Myocyte (in vitro differentiated cells): ENCODE results near the gene SLC9A9. TPM values are rescaled to one million over a fixed set of nuclear protein-coding genes. Genes with fewer than 3 reads are reported as not detected.
"Not testable (repeated sequence)": the region's sequence is repeated elsewhere in the genome, so short reads cannot be mapped to it uniquely, and the experiment has no call there.

Experiments
- DNase-seq: peaks from one replicate; pipeline ENCODE4 v3.0.0-alpha.2; 2012; ENCODE audit warnings: low read depth
- total RNA-seq: library from RNA; depleted of rRNA; stranded (reverse); fragments of >200 nt; gene quantifications from 2 replicates; pipeline ENCODE4 v1.2.3, GENCODE V29; 2014

The SLC9A9 gene
- total RNA-seq, 1 donor from 2014 or later, result 7.4 TPM

DNA sequence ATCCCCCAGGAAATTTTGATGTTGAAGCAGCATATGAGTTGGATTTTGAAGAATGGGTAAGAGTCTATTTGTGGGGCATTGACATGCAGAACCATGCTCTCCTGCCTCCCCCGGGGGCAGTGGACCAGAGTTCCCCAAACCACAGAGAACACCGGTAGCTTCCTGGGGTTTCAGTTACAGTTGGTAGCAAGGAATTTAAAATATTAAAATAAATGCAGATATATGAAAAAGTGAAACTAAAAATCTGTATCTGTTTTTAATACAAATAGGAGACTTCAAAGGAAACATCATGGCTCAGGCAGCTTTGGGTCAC lies 37.4 kb downstream of the SLC9A9 start:
- no peak for DNase-seq

DNA sequence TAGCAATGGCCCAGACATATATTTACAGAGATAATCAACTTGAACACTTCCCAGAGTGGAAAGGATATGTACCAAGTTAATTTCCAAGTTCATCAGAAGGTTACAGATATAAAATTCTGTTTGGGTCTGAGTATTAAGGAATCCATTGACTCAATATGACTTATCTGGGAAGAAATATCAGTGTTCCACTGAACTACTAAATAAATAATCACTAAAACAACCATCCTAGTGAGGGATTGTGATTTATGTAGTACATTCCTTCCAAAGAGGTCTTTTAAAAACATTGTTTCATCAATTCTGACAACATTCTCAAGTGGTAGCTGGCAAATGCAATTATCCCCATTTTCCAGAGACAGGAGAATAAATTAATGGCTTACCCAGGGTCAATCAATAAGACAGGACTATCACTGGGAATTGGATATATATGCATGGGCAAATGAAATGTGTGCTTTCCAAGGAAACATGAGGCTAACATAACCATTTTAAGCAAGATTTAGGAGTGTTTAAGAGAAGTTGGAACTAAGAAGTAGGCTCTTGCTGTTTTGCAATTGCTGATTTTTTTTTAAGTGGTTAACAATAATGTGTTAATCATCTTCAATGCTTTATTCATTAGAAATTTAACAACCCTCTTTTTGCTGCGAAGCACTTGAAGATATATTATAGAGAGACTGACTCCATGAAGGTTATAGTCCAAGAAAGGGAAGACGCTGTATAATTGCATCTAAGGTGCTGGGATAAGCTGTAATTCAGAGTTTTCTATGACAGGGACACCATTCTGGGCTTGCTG lies 37.9 kb downstream of the SLC9A9 start:
- DNase-seq, result no peak

- DNase-seq, result no peak
Observed at GRCh38 chr3:143809121-143809621, 39.1 kb downstream of the SLC9A9 start.

DNA sequence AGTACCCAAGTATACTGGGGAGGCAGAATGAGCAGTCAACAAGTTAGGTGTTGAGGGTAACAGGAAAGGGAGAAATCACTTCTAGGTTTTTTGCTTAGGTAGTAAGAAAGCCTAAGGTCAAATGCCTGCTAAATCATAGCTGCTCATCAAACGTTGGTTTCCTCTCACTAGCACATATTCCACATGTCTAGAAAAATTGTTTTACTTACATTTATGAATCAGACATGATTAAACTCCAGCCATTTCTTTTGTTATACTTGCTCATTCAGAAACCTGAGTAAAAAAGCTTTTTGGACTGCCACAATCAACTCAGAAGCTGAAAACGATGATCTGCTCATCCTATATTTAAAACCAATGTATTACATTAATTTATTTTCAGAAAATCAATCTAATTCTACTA lies 40.2 kb downstream of the SLC9A9 start:
- no peak for DNase-seq

DNA sequence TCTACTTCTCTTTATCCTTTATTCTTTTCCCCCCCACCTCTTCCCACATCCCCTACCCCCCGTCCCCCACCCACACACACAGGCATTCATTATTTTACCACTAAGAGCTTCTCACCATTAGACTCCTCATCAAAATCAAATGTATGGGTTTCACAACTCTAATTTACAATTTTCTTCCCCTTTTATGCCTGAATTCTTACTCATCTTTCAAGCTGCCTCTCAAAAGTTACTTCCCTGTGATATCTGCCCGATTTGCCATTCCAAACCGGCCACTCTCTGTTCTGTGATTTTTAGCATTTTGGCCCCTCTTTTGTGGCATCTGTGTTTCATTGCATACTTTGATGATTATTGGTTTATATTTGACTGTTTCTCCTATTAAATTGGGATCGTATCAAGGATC lies 42.2 kb downstream of the SLC9A9 start:
- no peak for DNase-seq

- not testable (repeated sequence) for DNase-seq
Observed at GRCh38 chr3:143805476-143805875, 42.8 kb downstream of the SLC9A9 start.

- peak; percentile 83 for DNase-seq
Observed at GRCh38 chr3:143801046-143801445, 47.2 kb downstream of the SLC9A9 start.

DNA sequence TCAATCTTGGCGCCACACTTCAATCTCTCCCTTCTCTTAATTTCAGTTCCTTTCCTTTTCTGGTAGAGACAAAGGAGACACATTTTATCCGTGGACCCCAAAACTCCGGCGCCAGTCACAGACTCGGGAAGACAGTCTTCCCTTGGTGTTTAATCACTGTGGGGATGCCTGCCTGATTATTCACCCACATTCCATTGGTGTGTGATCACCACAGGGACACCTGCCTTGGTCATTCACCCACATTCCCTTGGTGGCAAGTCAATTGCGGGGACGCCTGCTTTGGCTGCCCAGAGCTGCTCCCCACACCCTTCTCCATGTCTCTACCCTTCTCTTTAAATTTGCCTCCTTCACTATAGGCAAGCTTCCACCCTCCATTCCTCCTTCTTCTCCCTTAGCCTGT lies 50.1 kb downstream of the SLC9A9 start:
- DNase-seq, result peak; percentile 82

DNA sequence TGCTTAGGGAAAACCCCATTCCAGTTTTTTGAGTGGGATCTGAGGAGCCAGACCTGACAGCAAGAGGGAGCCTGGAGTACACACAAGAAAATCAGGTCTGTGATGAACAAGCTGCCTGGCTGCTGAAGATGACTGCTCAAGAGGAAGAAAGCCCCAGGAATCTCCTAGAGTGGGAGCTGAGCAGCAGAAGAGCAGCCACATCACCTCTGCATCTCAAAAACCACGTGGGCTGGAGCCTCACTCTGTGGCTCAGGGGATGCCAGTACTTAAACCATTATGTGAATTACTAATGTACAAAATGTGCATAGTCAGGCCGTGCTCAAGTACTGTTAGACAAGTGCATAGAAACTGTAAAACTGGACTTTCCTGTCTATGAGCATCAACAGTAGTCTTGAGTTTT lies 52.4 kb downstream of the SLC9A9 start:
- DNase-seq, result peak; percentile 35

DNA sequence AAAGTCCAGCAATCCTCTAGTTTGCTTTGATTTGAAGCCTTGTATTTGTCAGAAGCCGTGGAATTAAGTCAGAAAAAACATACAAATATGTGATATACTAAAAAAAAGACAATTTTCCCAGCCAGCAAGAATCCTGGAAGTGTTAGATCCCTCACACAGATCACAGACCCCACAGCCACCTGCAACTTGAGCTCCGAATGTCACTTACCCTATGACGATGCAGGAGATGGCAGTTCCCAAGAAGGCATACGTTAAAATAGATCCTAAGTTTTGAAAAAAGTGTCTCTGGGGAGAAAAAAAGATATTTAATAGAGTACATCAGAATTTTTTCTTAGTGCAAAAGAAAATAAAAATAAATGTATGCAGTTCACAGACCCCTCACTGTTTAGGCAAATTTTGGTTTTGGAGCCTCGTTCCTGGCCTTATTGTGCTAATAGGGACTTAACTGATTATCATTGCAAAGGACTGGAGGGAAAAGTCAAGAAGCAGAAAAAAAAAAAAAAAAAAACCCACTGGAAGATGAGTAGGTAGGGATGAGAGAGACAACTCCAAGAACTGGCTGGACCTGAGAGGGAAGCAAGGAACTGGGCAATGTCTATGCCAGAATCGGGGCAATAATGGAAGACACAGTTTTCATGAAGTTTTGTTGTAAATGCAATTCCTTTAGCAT lies 53.3 kb downstream of the SLC9A9 start:
- DNase-seq, result no peak

- DNase-seq, result peak; percentile 79
Observed at GRCh38 chr3:143793971-143794370, 54.3 kb downstream of the SLC9A9 start.

DNA sequence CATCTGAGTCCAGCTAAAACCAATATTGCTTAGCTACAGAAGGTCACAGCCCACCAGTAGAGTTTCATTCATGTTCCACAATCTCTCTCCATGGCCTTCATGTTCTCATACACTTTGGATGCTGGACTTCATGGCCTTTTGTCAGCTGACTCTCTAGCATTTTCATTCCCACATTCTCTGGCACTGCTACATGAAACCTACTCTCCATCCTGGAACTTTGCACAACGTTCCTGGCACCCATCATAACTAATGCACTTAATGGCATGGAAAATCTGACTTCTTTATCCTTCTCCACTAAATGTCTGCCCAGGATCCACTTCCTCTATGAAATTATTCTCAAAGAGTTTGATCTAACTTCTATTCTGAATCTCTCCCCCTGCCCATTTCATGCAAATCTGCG lies 56.9 kb downstream of the SLC9A9 start:
- no peak for DNase-seq

DNA sequence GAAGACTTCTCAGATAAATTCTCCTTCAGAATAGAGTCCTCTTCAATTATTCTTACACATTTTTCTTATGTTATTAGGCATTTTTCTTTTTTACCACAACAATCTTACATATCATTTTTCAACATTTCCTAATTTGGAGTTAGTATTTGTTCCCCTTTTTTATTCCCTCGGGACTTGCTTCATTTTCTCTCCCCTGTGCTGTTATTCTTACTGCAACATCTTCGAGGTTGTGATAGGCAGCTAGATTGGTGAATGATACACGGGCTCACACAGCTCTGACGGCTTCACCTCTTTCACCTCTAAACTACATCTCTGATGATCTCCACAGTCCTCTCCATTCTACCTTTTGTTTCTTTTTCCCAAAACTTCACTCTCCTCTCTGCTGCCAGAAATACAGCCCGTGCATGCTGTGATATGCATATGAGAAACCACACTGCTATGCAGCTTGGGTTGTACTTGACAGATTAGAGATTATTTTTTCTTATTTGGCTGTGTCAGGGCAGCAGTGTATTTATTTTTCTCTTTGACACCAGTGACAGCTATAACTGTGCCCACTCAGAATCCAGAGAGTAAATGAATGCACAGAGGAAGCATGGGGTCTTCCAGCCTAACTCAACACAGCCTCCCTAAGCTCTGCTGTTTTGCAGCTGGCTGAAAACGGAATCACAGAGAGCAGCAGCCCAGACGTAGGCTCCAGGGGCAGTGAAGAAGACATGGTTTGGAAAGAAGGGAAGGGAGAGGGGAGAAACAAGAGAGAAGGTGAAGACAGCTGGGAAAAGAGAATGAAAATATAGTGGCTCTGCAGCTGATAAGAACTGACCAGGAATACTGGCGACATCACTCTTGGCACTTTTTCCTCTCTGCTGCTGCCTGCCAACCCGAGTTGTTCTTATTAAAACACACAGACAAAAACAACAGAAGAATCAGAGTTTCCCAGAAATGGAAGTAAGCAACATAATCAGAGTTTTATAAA lies 61.8 kb downstream of the SLC9A9 start:
- peak; percentile 68 for DNase-seq

- DNase-seq, result no peak
Observed at GRCh38 chr3:143784446-143784845, 63.8 kb downstream of the SLC9A9 start.

- DNase-seq, result no peak
Observed at GRCh38 chr3:143783851-143784370, 64.4 kb downstream of the SLC9A9 start.

DNA sequence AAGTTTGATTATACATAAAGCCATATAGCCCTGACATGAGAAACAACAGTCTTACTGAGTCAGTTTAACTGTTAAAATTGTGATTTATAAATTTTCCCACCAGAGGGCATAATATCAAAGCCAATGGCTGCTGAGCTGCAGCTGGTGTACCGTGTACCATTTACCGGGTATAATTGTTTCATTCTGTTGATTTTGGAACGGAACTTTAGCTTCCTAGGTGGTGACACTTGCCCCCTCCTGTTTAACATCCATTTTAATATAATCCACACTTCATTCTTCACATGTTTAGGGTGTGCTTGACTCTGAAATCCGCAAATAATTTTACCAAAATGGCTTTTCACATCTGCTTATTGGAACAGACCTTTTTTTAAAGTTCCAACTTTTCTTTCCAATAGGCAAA lies 72.8 kb downstream of the SLC9A9 start:
- peak; percentile 59 for DNase-seq

- no peak for DNase-seq
Observed at GRCh38 chr3:143771939-143772338, 76.3 kb downstream of the SLC9A9 start.

GRCh38 chr3:143771258-143771657 lies 77.0 kb downstream of the SLC9A9 start:
- DNase-seq, result no peak

GRCh38 chr3:143770391-143770790 lies 77.9 kb downstream of the SLC9A9 start:
- DNase-seq, result no peak

GRCh38 chr3:143769616-143770015 lies 78.7 kb downstream of the SLC9A9 start:
- DNase-seq, result peak; percentile 54

DNA sequence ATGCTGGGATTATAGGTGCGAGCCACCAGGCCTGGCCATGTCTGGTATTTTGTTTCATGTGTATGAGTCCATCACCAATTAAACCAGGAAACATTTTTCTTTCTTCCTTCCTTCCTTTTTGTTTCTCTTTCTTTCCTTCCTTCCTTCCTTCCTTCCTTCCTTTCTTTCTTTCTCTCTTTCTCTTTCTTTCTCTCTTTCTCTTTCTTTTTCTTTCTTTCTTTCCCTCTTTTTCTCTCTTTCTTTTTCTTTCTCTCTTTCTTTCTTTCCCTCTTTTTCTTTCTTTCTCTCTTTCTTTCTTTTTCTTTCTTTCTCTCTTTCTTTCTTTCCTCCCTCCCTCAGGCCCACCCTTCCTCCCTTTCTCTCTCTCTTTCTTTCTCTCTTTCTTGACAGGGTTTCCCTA lies 83.4 kb downstream of the SLC9A9 start:
- DNase-seq, result no peak
